Globus pallidus (tissue), 1 donor: ENCODE data around the gene UST.

Experiments
- DNase-seq: peaks from one replicate; pipeline ENCODE4 v3.0.0-alpha.2; 2015; ENCODE audit warnings: low spot score

UST gene

GRCh38 chr6:148746363-148747144, at the start of gene UST:
TSS of gene UST (plus strand) at chr6:148747030. CDS start at chr6:148747431, 401 bp downstream.
- DNase-seq: peak; percentile 71

DNA sequence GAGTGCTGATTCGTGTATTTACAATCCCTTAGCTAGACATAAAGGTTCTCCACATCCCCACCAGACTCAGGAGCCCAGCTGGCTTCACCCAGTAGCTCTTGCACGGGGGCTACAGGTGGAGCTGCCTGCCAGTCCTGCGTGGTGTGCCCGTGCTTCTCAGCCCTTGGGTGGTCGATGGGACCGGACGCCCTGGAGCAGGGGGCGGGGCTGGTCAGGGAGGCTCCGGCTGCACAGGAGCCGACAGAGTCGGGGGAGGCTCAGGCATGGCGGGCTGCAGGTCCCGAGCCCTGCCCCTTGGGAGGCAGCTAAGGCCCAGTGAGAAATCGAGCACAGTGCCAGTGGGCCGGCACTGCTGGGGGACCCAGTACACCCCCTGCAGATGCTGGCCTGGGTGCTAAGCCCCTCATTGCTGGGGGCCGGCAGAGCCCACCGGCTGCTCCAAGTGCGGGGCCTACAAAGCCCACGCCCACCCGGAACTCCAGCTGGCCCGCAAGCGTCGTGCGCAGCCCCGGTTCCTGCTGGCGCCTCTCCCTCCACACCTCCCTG, 48.9 kb upstream of the UST start:
- DNase-seq: no peak

GRCh38 chr6:148698671-148699180, 48.1 kb upstream of the UST start:
- DNase-seq: no peak

GRCh38 chr6:148700047-148700715, 46.6 kb upstream of the UST start:
- no peak for DNase-seq

GRCh38 chr6:148700741-148701311, 46.0 kb upstream of the UST start:
- DNase-seq: peak; percentile 41

DNA sequence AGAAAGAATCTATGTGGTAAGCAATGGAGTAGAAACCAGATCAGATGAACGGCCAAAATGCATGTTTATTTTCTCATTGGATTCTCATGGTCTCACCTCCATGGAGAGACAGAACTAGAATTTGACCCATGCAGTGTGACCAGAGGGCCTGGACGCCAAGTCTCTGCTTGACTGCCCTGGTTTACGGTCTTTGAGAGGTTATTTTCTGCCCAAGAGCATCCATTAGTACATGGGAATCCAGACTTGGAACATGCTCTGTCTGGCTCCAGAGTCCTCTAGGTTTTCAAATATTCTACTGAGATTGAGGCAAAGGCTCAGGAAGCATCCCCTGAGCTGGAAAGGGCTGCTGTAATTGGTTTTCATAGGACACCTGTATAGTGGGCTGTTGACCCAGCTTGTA, 45.5 kb upstream of the UST start:
- DNase-seq: no peak

- DNase-seq: peak; percentile 24
Measured at GRCh38 chr6:148703900-148704299, 42.9 kb upstream of the UST start.

DNA sequence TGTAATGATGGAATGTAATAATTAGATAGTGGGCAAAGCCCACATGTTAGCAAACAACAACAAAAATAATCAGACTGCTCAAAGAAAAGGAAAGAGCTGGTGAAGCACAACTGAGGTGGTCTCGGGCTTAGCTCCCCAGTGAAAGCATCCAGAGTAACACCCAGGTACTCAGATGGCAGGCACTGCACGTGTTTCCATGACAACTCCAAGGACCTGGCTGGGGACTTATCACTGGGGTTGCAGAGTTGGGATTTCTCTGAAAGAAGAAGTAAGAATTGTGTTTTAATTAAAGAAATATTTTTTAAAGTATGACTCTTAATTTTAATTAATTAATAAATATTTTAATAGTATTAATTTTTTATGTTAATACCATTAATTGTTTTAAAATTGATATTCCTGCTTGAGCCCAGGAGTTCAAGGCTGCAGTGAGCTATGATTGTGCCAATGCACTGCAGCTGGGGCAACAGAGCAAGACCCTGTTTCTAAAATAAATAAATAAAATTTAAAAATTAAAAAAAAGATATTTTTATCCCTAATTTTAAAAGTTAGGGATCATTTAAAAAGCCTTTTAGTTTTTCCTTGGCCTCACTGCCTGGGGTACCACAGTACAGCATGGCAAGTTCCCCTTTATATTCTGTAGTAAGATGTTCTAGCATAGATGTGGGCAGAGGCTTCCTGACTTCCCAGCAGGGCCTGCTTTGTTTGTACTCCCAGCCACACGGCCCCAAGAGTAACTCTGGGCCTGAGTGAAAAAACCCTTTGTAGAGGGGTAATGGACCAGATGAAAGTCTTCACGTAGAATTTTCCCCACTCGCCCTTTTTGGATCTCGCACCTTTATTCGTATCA, 42.2 kb upstream of the UST start:
- DNase-seq: no peak

DNA sequence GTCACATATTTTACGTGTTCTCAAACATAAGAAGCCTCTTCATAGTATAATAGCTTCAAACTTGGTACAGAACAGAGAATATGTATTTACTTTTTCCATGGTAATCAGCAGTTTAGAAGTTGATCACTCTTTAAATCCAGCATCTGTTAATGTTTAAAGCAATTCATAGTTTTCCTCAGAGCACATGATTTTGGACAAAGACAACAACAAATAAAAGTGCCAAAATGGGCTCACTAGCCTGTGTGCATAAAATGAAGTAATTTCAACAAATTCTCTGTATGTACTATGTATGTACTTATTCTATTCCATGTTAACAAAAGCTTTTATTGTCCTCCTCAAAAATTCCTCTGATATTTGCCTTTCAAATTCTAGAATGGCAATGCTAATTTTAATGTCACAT, 38.1 kb upstream of the UST start:
- DNase-seq: no peak

GRCh38 chr6:148709577-148709976, 37.3 kb upstream of the UST start:
- no peak for DNase-seq

DNA sequence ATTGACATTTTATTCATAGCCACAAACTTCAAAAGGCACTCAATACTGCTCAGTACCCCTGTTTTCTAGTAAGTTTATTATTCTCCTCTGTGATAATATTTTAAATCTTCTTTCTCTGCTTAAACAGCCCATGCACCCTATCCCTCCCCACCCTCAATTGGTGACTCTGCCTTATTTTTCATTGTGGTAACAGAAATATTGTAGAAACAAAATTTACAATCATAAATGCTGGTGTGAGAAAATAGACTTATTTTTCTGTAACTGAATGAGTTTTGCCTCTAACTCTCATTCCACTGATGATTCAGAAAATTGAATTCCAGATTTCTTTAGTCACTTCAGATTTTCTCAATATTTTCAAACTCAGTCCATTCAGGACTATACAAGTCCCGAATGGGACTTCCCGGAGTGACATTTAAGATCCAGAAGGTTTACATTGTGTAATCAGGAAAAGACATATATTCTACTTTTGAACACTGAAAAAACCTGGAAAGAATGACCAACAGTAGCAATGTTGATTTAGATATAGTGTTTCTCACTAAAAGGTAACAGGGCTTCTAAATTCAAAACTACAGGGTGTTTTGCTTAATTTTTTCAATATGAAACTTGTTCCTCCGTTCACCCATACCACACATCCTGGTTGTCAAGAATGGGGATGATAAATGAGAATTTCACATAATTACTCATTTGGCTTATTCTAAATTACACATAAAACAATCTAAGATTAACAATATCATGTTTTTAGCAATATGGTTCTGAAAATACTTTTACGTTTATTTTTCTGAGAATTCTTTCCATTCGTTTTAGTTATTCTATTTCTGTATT, 34.8 kb upstream of the UST start:
- DNase-seq: no peak

GRCh38 chr6:148713033-148713738, 33.6 kb upstream of the UST start:
- no peak for DNase-seq

DNA sequence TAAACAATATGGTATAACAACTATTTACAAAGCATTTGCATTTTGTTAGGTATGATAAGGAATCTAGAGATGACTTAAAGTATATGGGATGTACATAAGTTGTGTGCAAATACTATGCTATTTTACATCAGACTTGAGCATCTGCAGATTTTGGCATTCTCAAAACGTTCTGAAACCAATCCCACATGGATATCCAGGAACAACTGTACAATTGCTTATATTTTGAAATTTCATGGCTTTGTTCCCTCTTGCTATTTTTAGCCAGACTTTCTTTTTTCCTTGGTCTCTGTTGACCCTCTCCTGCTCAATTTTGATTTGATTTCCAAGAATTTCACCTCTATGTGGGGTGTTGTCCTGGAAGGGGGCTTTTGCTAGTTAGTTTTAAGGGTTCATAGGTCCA, 32.9 kb upstream of the UST start:
- DNase-seq: no peak

GRCh38 chr6:148716811-148717210, 30.0 kb upstream of the UST start:
- DNase-seq: no peak

- no peak for DNase-seq
Measured at GRCh38 chr6:148720406-148720805, 26.4 kb upstream of the UST start.

DNA sequence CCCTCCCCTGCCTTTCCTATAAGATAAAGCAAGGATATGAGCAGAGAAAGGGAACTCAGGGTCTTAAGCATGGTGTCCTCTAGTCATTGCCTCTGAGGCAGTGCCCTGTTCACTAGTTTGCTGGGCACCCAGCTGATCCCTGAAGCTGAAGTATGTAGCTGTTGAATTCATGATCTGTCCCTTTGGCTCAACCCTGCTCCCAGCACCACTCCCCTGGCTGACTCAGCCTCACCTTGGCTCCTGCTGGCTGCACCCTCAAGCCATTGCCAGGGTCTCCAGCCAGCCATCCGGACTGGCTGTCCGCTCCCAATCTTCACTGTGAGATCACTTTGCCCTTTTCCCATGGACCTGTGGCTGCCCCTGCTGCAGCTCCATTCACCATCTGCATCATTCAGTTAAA, 25.9 kb upstream of the UST start:
- no peak for DNase-seq

- DNase-seq: no peak
Measured at GRCh38 chr6:148723484-148723883, 23.3 kb upstream of the UST start.

- no peak for DNase-seq
Measured at GRCh38 chr6:148724428-148724827, 22.4 kb upstream of the UST start.

DNA sequence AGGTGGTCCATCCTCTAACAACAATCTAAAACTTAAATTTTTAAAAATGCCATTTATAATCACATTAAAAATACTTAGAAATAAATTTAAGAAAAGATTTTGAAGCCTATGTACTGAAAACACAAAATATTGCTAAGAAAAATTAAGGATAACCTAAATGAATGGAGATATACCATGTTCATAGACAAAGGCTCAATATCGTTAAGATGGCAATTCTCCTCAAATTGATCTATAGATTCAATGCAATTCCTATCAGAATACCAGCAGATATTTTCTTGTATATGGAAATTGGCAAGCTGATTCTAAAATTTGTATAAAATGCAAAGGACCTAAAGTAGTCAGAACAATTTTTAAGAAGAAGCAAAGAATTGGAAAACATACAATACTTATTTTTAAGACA, 19.7 kb upstream of the UST start:
- DNase-seq: no peak

DNA sequence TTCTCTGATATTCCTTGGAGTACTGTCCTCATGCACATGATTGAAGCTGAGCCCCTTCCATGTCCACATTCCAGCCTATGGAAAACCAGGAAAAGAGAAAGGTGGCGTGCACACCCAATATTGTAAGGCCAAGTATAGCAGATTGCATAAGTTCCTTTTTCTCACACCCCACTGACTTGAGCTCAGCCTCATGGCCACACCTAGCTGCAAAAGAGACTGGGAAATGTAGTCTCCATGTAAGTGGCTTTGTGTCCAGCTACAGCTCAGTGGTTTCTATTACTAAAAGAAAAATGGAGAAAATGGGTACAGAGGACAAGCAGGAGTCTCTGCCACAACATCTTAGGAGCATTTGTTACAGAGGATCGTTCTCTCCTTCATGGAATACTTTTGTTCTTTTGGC, 10.8 kb upstream of the UST start:
- no peak for DNase-seq
